HG03354 (cell line): ENCODE data around the gene RIOX2.

Experiments
- ATAC-seq: cut with Tn5 transposase; IDR thresholded peaks from one replicate; pipeline ENCODE4 v1.9.1; 2021; ENCODE audit warnings: mild to moderate bottlenecking; ENCODE audit not compliant: unreplicated experiment, poor library complexity, severe bottlenecking

RIOX2 gene

GRCh38 chr3:97957617-97958311 is 14.5 kb downstream of the RIOX2 start:
- no peak for ATAC-seq

DNA sequence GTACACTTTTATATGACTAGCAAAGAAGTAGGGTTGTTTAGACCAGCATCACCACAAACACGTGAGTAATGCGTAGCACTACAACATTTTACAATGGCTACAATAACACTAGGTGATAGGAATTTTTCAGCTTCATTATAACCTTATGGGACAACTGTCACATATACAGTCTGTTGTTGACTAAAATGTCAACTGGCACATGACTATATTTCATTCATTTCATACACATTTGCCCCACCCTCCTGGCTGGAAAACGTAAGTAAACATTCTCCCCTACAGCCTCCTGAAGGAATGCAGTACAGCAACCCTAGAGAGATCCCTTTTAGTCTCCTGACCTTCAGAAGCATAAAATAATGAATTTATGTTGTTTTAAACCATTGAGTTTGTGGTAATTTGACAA is 16.2 kb downstream of the RIOX2 start:
- no peak for ATAC-seq

- no peak for ATAC-seq
These were observed 17.9 kb downstream of the RIOX2 start for GRCh38 chr3:97954228-97954827.

DNA sequence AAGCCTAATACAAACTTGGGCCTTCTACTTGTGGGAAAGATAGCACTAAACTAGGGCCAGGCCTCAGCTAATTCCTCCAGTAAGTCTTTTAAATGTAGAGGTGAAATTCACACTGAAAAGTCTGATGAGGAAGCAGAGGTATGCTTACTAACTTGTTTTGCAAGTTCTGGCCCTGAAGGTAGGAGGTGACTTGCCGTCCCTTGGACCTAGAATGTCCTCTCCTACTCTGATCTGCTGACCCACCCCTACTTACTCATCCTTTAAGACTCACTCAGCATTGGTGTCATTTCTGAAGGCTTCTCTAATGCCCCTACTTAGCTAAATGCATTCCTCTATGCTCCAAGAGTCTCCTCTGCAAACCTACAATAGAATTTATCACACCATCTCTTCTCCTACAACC is 19.4 kb downstream of the RIOX2 start:
- no peak for ATAC-seq

- no peak for ATAC-seq
These were observed 20.0 kb downstream of the RIOX2 start for GRCh38 chr3:97952280-97952679.

DNA sequence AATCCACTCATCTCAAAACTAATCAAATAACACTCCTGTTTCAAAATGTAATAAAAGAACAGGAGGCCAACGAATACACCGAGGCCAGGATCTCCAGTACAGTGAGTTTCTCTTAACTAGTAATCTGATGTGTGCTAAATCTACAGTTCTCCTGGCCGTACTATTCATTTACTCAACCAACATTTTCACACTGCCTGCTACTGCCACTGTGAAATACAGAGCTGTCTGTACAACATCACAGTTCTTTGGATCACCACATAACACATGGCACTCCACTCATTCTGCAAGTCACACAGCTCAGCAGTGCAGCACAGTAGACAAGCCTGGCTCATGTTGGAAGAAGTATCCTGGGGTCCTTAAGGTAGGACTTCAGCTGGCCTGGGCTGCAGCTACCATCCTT is 21.9 kb downstream of the RIOX2 start:
- ATAC-seq = no peak

DNA sequence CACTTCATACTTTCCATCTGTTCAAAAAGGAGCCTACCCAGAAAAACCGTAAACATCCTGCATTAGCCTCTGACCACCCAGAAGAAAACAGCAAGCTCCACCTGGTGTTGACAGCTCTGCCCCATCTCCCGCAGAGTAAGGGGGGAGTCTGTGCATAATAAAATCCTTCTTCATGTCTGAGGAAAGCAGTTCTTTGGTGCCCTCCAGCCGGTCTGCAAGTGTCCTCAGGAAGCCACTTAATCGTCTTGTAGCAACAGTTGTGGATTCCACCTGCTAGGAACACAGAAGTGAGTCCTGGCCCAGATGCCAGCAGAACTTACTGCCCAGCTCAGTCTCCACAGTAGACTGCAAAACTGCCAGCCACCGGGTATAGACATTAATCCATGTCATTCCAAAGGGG is 22.5 kb downstream of the RIOX2 start:
- no peak for ATAC-seq

GRCh38 chr3:97949110-97949485 is 23.1 kb downstream of the RIOX2 start:
- no peak for ATAC-seq

DNA sequence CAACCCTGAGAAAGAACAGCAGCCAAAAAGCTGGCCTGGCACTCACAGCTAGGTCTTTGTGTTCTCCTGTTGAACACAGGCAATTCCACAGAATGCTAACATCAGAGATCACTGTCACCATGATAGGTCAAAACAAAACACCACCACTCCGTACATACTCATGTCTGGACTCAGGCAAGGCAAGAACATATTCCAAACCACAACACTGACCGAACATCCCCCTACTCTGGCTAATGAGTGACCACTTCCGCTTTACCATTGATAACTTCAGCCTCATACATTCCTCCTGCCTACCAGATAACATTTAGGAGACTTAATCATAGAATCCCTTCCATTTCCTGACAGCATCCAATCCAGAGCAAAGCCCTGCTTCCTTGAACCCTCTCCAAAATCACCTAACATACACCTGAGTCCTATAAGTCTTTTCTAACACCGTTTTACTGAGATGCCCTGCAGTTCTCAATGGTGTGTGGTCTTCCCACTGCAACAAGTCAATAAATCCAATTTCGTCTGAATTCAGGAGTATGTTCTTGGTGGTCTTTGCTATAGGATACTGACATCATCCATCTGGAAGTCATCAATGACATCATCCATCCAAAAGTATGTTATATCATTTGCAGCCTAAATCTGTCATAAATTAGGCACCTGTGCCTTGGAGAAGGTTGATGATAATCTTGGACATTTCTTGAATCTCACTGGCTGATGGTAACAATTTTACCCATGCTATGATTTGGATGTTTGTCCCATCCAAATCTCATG is 23.7 kb downstream of the RIOX2 start:
- no peak for ATAC-seq

DNA sequence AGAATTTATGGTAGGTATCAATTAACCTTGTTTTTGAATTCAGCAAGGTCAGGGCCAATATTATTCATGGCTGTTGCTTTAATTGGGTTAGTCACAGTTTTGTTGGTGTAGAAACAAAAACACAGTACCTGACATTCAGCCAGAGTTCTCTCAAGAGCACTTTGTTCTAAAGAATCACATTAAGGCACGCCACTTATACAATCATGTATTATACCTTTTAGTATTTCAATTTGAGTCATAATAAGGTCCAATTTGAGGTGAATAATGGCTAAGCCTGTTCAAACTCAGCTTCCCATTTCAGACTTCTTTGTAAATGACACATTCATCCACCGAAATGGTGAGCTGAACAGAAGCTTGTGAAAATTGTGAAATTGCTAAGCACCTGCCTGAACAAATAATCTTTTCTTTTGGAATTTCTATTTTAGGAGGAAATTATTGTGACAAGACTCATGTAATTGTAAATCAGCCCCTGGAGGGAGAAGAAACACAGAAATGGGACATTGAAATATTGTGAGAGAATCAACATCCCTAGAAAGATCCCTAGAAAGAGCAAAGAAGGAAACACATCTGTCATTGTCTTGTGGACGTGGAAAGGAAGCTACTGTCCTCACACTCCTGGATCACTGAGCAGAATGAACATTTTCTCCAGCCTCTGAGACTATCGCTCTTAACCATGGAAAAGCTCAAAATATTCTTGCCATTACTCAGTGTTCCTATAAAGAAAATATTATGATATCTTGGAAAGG is 29.3 kb downstream of the RIOX2 start:
- ATAC-seq = no peak

DNA sequence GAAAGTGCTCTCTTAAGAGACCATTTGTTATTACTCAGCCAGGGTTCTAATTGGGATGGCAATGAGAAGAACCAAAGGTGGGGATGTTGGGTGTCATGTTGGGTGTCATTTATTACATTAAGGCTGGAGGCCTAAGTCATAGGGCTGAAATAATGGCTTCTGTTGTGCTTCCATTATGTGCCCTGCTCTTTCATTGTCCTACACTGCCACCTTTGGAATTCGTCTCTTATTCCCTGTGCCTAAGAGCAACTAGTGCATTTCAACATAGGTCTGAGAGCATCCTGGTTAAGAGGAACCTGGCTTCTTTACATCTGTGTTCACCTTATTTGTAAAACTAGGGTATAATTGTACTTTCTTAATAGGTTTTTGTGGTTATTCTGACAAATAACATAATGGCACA is 32.2 kb downstream of the RIOX2 start:
- ATAC-seq = no peak

- ATAC-seq = no peak
These were observed 32.8 kb downstream of the RIOX2 start for GRCh38 chr3:97939401-97939800.

DNA sequence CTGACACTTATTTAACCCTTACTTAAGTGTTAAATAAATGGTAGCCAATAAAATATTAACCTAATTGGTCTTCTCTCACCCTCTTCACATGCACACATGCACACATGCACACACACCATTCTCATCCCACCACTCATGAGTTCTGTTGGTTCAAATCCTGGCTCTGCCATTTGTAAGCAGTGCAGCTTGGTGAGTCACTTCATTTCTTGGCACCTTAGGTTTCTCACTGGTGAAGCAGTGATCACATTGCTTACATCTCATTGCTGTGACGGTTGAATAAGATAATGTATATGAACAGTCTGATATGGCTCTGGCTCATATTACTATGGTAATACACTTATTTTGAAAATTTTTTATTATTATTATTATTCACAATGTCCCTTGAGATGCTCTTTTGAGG is 33.8 kb downstream of the RIOX2 start:
- no peak for ATAC-seq

DNA sequence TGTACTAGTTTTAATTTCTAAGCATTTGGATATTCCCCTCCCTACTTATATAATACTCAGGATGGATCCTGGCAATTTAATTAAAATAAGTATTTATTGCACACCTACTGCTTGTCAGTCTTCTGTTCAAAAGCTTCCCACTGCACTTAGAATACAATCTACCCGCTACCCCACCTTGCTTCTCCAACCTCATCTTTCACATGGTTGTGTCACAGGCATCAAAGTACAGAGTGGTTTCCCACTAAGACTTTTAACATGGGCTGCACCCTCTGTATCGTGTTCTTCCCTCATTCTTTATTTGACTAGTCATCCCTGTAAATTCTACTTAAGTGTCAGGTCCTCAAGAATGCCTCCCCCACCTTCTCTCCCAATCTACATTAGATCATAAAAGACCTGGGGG is 35.0 kb downstream of the RIOX2 start:
- no peak for ATAC-seq

DNA sequence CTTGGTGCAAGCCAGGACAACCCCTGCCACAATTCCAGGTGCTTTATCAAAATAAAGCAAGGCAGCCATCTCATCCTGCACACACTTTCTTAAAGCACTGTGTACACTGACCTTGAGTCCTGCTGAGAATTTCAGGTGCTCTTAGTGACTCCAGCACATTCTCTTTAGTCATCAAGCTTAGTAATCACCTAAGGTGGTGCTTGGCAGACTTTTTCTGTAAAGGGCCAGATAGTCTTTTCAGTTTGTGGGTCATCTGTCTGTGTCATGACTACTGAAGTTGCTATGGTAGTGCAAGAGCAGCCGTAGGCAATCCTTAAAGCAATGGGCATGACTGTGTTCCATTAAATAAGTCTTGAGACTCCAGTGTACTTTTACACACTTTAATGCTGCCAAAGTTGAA is 36.4 kb downstream of the RIOX2 start:
- no peak for ATAC-seq

DNA sequence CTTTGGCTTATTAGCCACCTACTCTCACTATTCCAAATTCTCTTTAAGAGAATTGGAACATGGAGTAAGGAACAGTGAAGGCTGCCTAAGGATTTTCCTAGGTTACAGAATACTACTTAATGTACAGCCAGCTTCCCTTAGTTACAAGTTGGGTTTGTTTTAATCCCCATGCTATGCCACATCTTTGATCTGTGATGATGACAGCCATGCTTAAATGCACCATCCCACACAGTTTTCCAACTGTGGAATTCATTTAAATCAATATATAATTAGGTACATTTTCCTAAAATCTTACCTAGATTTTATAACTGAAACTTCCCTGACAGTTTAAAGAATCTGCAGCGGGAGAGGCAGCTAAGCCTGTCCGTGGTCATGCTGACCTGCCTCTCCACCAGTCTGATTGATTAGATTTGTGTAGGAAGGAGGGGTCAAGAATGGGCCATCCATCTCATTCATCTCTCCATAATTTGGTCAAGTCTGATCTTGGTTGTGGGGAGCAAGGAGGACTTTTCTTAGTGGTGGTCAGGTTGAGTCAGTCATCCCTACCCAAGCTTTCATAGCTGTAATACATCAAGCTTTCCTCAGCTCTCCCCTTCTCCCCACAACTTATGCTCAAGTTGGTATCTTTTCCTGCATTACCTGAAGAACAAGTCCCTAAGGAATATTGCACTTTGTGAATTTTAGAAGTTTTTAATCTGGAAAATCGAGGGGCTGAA is 37.1 kb downstream of the RIOX2 start:
- no peak for ATAC-seq

DNA sequence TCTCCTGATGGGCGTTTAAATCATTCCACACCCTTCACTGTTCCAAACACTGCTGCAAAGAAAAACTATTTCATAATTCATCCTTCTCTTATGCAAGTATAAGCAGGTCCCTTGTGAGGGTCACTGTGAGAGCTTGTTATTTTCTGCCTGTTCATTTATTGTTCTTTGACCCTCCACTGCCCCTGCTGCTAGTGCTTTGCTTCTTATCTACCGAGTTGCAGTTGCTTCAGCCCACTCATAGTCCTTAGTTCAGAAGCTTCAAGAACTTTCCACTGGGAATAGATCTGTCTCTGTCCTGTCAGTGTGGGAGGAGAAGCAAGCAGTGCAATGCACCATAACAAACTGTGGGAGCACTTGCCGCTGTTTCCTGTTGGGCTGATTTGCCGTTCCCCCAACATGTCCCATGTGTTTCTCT is 39.8 kb downstream of the RIOX2 start:
- no peak for ATAC-seq

- ATAC-seq = no peak
These were observed 41.0 kb downstream of the RIOX2 start for GRCh38 chr3:97931218-97931617.

DNA sequence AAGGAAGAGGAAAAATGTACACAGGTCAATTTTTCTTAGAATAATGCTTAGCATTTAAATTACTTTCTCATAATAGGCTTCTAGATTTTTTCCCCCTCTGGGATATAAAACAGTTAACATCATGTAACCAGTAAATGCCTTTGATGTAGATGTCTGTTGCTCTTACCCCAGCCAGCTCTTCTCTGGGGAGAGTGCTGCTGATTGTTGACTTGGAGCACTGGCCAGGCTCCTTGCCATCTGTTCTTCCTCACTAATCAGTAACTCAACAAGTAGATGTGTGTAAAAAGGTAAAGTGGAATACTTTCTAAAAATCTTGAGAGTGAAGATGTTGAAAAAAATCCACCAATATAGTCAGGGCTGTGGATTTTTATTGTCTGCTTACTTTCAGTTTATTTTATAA is 42.2 kb downstream of the RIOX2 start:
- ATAC-seq = no peak

- ATAC-seq = no peak
These were observed 43.2 kb downstream of the RIOX2 start for GRCh38 chr3:97928986-97929385.
